Activated CD4-positive, alpha-beta T cell treated with anti-CD3 and anti-CD28 coated beads for 24 hours (primary cell): Measurements from ENCODE around the gene ELMOD1.

ENCODE experiments used
- DNase-seq, 2 donors: peaks; one replicate each; pipeline ENCODE4 v3.0.0-alpha.2; 2020; ENCODE audit warnings: low read depth in 2 of 2

Gene ELMOD1

GRCh38 chr11:107646783-107647182 is 55.8 kb downstream of the ELMOD1 start:
- DNase-seq = no peak

GRCh38 chr11:107648242-107648641 is 57.3 kb downstream of the ELMOD1 start:
- DNase-seq = no peak

- DNase-seq = no peak
These were observed 60.7 kb downstream of the ELMOD1 start for GRCh38 chr11:107651672-107652071.

- DNase-seq = no peak
These were observed 62.1 kb downstream of the ELMOD1 start for GRCh38 chr11:107653076-107653475.

- no peak for DNase-seq
These were observed 64.7 kb downstream of the ELMOD1 start for GRCh38 chr11:107655602-107656001.

- no peak for DNase-seq
These were observed 68.4 kb downstream of the ELMOD1 start for GRCh38 chr11:107659310-107659709.

GRCh38 chr11:107660066-107660465 is 69.1 kb downstream of the ELMOD1 start:
- no peak for DNase-seq

GRCh38 chr11:107661656-107662055 is 70.7 kb downstream of the ELMOD1 start:
- DNase-seq = no peak

- DNase-seq = no peak
These were observed 74.1 kb downstream of the ELMOD1 start for GRCh38 chr11:107665018-107665417.

GRCh38 chr11:107666911-107667613 is 76.1 kb downstream of the ELMOD1 start:
- DNase-seq = no peak

GRCh38 chr11:107669191-107669740 is 78.3 kb downstream of the ELMOD1 start:
- no peak for DNase-seq

- no peak for DNase-seq
These were observed 79.1 kb downstream of the ELMOD1 start for GRCh38 chr11:107669893-107670601.

- DNase-seq = no peak
These were observed 85.0 kb downstream of the ELMOD1 start for GRCh38 chr11:107675902-107676301.

- no peak for DNase-seq
These were observed 85.5 kb downstream of the ELMOD1 start for GRCh38 chr11:107676336-107677057.

GRCh38 chr11:107677924-107678631 is 87.1 kb downstream of the ELMOD1 start:
- no peak for DNase-seq

- DNase-seq = no peak
These were observed 87.7 kb downstream of the ELMOD1 start for GRCh38 chr11:107678632-107678971.

GRCh38 chr11:107679255-107680024 is 88.5 kb downstream of the ELMOD1 start:
- no peak for DNase-seq

GRCh38 chr11:107682171-107682570 is 91.2 kb downstream of the ELMOD1 start:
- no peak for DNase-seq

- DNase-seq = no peak
These were observed 91.6 kb downstream of the ELMOD1 start for GRCh38 chr11:107682572-107682971.

GRCh38 chr11:107683061-107683460 is 92.1 kb downstream of the ELMOD1 start:
- no peak for DNase-seq

GRCh38 chr11:107683807-107684206 is 92.9 kb downstream of the ELMOD1 start:
- DNase-seq = no peak
